Measurements from ENCODE around the gene PIK3CB.

Gene PIK3CB
- 8.8 to 126 (median 37.0) reads per million in 17 experiments for total RNA-seq

GRCh38 chr3:138834596-138835396 is at the start of gene PIK3CB:
Gene PIK3CB, minus strand, starts transcription at chr3:138834928. Its CDS starts 75,585 bp downstream, at chr3:138759343.
- DNase-seq, result peak; percentile 91 to 98 (median 96)

GRCh38 chr3:138881233-138881632 is 46.5 kb upstream of the PIK3CB start:
- DNase-seq, result no peak

GRCh38 chr3:138879541-138880380 is 45.0 kb upstream of the PIK3CB start:
- no peak for DNase-seq

- no peak for DNase-seq
Observed at GRCh38 chr3:138877226-138877625, 42.5 kb upstream of the PIK3CB start.

GRCh38 chr3:138875754-138876664 is 41.3 kb upstream of the PIK3CB start:
- DNase-seq, result peak; percentile 45 to 76 (median 62)

- no peak for DNase-seq
Observed at GRCh38 chr3:138875096-138875753, 40.5 kb upstream of the PIK3CB start.

GRCh38 chr3:138873471-138874278 is 38.9 kb upstream of the PIK3CB start:
- DNase-seq, result peak in 2 of 4 experiments; percentile 25

- DNase-seq, result no peak
Observed at GRCh38 chr3:138872632-138873031, 37.9 kb upstream of the PIK3CB start.

GRCh38 chr3:138867996-138868395 is 33.3 kb upstream of the PIK3CB start:
- no peak for DNase-seq

- no peak for DNase-seq
Observed at GRCh38 chr3:138863776-138864113, 29.0 kb upstream of the PIK3CB start.

- DNase-seq, result peak; percentile 62 to 77 (median 72)
Observed at GRCh38 chr3:138862924-138863775, 28.4 kb upstream of the PIK3CB start.

GRCh38 chr3:138862531-138862923 is 27.8 kb upstream of the PIK3CB start:
- DNase-seq, result peak; percentile 80 to 93 (median 87)

- DNase-seq, result peak; percentile 39 to 66 (median 56)
Observed at GRCh38 chr3:138861798-138862197, 27.1 kb upstream of the PIK3CB start.

GRCh38 chr3:138856799-138857198 is 22.1 kb upstream of the PIK3CB start:
- no peak for DNase-seq

- no peak for DNase-seq
Observed at GRCh38 chr3:138854940-138855339, 20.2 kb upstream of the PIK3CB start.

GRCh38 chr3:138854204-138854603 is 19.5 kb upstream of the PIK3CB start:
- no peak for DNase-seq

- peak in 1 of 4 experiments; percentile 44 for DNase-seq
Observed at GRCh38 chr3:138850151-138850550, 15.4 kb upstream of the PIK3CB start.

GRCh38 chr3:138849222-138849940 is 14.7 kb upstream of the PIK3CB start:
- DNase-seq, result peak in 1 of 4 experiments; percentile 34

- no peak for DNase-seq
Observed at GRCh38 chr3:138848696-138849095, 14.0 kb upstream of the PIK3CB start.
